ENCODE measurements around the gene SMPDL3A.
A peak's percentile ranks its signal among the peaks of the same experiment; 100 is the strongest.
"Not testable (repeated sequence)": the region's sequence is repeated elsewhere in the genome, so short reads cannot be mapped to it uniquely, and the experiment has no call there.

Gene SMPDL3A, protein sequence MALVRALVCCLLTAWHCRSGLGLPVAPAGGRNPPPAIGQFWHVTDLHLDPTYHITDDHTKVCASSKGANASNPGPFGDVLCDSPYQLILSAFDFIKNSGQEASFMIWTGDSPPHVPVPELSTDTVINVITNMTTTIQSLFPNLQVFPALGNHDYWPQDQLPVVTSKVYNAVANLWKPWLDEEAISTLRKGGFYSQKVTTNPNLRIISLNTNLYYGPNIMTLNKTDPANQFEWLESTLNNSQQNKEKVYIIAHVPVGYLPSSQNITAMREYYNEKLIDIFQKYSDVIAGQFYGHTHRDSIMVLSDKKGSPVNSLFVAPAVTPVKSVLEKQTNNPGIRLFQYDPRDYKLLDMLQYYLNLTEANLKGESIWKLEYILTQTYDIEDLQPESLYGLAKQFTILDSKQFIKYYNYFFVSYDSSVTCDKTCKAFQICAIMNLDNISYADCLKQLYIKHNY

DNA sequence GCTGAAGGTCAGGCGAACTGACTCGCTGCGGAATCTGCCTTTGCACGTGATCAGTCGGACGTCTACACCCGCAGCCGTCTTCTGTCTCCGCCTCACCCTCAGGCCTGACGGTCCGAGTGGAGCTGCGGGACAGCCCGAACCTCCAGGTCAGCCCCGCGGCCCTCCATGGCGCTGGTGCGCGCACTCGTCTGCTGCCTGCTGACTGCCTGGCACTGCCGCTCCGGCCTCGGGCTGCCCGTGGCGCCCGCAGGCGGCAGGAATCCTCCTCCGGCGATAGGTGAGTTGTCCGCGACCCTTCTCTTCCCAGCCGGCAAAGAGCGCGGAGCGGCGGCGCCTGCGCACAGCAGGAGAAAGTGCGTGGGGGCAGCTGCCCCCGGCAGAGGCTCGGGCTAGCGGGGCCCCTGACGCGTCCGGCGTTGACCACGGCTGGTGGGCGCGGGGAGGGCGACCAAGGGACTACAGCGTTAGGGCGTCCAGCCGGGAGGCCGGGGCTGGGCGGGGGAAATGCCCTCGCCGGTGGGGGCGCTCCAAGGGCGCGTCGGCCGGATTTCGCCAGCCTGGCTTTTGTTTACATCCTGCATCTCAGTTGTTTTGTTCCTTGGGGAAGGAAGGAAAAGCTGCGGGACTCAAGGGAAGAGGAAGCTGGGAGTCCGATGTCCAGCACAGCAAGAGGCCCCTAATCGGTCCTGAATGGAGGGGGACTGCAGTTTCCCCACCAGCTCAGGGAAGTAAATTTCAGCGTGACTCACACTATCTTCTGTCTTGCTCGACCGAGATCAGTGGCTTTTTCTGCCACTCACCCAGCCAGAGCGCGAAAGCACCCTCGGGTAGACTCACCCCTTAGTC is at the start of gene SMPDL3A:
Gene SMPDL3A (plus strand): TSS at position 77 of the 846 bp plus-strand sequence. CDS start 89 bp downstream, at position 166.
- peak; percentile 54 for DNase-seq

DNA sequence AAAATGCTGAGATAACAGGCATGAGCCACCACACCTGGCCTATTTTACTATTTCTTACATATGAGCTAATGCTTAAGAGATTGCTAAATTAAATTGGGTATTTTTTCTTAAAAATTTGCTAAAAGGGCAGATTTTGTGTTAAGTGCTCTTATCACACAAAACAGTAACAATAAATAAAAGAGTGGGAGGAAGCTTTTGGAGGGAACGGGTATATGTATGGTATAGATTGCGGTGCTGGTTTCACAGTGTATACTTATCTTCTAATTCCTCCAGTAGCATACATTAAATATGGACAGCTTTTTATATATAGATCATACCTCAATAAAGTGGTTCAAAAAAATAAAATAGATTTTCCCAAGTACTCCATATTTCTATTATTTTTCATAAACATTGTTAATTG is 49.0 kb upstream of the SMPDL3A start:
- no peak for DNase-seq

DNA sequence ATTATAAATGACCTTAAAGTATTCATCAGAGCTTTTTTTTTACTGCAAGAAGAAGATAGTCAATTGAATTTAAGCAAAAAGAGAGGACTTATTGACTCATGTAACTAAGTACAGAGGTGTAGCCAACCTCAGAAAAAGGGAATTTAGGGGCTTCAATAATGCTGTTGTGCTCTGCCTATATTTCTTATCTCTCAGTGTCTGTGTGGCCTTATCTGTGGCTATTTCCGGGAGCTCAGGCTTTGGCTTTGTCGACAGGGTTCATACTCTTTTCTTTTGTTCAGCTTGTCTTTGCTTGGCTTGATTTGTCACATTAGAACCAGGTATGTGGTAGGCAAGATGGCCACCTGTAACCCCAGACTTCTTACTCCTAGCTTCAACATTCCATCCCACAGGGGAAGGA is 48.1 kb upstream of the SMPDL3A start:
- no peak for DNase-seq

DNA sequence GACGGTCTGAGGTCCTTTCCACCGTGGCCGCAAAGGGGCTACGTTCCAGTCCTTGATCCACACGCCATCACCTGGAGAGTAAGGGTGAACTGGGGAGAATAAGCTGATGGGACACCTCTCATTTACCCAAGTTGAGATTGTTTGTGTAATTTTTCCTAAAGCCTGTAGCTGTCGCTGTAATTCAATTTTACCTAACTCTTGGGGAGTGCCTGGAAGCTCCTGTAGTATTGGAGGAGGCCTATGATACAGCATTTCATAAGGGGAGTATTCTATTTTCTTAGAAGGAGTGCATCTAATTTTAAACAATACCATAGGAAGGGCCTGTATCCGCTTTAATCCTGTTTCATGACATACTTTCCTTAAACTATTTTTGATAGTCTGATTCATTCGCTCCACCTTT is 44.8 kb upstream of the SMPDL3A start:
- DNase-seq = not testable (repeated sequence)

DNA sequence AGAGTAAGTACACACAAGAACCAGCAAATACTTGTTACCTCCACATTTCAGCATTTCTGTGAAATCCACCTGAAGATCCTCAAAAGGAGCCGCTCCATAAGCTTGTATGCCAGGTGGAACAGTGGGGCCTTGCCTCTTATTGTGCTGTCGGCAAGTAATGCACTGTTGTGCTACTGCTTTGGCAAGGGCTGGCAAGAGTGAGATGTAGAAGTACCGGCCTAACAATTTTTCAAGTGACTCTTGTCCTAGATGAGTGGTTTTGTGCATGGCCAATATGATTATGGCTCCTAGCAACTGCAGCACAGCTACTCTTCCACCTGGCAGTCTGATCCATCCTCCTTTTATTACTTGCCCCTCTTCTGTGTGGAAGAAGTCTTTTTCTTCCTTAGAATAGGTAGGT is 44.2 kb upstream of the SMPDL3A start:
- DNase-seq = peak; percentile 46

DNA sequence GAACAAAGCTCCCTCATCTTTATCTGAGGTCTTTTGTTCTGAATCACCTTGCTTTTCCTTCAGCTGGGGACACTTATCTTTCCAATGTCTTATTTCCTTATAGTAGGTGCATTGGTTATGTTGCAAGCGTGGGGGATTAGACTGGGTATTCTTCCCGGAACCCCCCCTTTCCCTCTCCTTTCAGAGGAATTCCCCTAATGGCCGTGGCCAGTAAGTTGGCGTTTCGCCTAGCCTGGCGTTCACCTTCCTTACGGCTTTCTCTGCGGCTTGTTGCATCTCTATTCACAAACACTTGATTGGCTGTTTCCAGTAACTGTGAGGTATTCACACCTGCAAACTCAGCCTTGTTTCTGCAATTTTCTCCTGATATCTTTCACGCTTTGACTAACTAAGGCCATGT is 42.4 kb upstream of the SMPDL3A start:
- DNase-seq = no peak

DNA sequence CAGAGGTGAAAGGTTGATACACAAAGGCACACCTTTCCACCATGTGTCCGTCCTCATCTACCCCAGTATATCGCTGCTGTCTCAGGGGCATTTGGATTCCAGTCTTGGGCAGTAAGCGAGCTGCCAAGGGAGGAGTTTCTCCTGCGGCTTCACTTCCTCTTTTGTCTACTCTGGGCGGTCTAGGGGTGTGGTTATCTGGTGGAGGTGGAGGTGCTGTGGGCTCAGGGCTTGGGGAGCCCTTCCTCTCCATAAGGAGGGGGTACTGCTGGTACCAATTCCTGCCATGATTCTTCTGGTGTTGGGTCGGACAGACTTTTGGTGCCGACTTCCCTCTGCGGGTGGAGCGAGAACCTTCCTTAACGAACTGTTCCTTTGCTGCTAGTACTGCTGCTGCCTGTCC is 41.5 kb upstream of the SMPDL3A start:
- DNase-seq = no peak

DNA sequence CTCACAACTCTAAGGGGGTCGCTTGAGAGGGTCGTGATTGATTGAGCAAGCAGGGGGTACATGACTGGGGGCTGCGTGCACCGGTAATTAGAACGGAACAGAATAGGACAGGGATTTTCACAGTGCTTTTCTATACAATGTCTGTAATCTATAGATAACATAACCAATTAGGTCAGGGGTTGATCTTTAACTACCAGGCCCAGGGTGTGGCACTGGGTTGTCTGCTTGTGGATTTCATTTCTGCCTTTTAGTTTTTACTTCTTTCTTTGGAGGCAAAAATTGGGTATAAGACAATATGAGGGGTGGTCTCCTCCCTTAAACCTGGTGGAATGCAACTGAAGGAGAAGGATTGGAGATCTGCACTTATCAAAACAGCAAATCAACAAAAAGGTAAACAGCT is 40.1 kb upstream of the SMPDL3A start:
- DNase-seq = not testable (repeated sequence)

DNA sequence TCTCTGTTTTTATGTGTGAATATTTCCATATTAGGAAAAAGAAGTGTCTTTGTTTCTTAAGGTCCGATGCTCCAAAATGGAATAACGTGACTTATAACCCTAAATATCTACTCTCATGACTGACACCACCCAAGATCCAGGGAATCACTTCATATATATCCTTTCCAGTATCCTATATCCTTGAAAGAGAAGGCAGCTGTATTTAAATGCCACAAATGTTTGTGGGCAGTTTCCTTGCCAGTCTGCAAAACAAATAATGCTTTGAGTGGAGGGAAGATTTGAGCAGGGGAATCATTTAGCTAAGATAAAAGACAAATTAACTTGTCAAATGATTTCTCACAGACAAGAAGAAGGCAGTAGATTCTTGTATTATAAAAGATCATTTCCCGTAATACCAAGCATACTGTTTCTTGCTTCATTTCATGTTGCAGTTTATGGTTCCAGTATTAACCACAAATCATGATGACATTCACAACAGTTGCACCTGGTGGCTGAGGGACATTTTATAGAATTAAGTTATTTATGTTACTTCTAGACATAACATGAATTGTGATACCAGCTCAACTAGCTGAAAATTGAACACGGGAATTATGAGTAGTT is 39.5 kb upstream of the SMPDL3A start:
- no peak for DNase-seq

DNA sequence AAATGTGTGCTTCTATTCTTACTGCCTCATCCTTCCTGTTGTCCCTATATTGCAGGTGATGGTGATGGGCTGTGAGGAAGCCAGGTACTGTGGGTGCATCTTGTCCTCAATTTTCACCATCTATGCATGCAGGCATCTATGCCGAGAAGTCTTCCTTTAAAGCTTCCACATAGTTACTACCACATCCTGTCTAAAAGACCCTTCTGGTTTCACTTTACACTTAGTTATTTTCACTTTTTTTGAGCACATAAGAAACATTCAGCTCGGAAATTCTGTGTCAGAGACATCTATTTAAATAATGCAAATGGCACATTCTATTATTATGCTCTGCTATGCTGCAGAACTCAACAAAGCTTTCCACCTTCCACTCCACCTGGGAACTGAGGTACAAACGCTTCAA is 37.7 kb upstream of the SMPDL3A start:
- no peak for DNase-seq

DNA sequence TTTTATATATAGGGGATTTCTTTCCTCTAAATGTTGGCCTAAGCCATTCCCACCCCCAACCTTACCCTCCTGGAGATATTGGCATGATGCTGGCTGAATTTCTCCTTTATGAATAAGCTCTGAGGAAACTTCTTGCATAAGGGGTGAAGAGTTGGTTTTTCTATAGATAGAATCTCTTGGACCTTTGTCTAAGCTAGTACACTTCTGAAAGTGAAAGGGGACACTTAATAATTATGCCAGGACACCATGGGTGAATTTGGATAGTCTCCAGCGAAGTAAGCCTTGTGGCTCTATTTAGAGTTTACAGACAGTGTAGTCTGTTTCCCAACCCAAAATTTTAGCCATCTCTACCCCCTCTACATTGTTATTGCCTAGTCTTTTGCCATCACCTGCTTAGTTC is 36.6 kb upstream of the SMPDL3A start:
- DNase-seq = no peak

DNA sequence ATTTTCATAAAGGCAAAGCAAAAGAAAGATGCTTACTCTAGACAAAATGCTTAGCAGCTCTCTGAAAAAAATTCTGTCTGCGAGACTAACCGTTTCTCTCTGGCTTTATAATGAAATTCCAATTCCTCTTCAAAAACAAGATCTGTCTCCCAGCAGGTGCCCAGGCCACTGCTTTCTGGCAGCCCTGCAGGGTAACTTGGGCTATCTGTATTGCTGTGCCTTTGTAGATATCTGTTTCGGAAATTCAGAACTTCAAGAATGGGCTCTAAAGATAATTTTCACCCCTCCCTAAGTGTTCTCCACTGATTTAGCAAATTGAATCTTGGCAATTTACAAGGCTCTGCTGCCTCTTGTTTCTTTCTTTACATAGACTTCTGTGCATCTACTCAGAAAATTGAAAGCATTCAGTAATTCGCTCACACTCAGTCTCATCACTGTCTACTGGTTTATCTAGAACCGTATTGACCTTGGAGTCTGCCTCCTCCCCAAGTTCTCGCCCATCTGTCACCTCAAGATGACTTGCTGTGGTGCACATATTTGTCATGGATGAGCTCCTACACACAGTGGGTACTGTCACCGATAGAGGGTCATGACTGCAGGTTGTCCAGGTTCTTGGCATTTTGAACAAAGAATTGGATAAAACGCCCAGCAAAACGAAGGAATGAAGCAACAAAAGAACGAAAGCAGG is 35.9 kb upstream of the SMPDL3A start:
- DNase-seq = peak; percentile 55

DNA sequence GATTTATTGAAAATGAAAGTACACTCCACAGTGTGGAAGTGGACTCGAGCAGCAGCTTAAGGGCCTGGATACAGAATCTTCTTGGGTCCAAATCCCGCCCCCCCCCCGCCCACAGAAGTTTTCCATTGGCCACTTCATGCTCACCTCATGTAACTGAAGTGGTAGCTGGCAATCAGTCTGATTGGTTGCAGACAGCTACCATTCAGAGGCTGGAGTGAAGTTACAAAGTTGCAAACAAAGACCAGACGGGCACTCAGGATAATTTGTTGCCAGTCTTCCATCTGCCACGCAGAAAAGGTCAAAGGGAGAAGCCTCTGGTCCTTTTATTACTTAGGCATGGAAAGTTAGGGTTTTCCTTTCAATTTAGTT is 35.4 kb upstream of the SMPDL3A start:
- DNase-seq = peak; percentile 60

DNA sequence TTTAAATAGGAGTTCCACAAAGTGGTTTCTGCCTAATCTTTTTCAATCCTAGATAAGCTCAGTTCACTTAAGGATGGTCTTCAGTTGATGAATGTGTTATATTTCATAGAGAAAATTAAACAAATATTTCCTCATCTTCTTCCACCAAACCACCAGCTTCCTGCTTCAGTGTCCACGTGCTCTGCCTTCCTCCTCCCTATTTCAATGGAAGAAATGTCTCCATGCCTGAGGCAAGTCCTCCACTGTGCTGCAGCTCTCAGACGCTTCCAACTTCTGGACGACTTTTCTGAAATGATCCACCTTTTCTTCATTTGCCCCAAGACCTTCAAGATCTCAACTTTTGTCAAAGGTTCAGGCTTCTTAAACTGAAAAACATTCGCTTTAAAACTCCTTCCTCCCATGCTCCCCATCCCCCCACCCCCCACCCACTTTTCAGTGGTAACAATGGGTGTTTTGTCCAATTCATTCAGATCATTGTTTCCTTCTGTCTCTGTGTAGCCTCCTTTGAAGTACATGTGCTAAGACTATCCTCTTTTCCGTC is 34.8 kb upstream of the SMPDL3A start:
- DNase-seq = no peak

DNA sequence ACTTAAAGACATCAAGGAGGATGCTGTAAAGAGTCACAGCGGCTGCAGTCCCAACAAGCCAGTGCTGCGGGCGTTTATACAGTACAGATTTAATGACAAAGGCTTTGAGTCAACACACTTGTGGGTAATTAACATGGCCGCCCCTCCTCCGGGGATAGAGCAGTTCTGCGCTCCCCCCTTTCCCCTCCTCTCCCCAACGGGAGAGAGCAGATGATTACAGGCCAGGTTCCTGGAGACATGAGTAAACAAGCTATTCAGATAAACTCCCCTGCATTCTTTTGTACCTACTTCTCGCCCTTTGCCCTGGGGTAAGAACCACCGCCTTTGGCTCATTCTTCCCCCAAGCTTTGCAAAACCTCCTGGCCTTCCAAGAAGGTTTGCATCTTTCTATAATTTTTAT is 33.2 kb upstream of the SMPDL3A start:
- DNase-seq = no peak

DNA sequence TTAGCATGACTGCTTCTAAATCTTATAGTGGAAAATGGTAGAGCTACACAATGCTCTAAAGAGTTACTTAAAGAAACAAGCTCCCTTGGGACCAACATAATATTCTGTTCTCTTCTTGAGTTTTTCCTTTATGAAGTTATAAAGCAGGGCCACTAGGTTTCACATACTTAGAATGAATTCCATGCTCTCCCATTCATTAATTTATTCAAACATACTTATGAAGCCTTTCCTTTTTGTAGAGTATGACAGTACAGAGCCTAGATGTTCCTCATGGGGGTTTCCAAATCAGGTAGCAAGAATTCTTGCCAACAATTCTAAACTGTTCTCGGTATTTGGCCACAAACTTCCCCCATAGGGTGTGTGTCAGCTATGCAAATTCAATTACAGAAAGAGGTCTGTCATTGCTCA is 30.1 kb upstream of the SMPDL3A start:
- no peak for DNase-seq

DNA sequence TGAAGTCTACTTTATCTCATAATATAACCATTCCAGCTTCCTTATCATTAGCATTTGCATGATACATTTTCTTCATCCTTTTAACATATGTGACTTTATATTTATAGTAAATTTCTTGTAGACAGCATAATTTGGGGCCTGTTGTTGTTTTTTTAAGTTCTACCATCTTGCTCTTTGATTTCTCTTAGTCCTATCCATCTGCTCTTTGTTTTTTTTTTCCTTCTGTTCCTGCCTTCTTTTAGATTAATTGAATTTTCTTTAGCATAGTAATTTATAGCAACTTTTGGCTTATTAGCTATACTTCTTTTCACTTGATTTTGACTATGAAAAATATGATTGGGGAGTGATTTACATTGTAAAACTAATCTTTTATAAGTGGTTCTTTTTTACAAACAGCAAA is 28.7 kb upstream of the SMPDL3A start:
- DNase-seq = no peak

DNA sequence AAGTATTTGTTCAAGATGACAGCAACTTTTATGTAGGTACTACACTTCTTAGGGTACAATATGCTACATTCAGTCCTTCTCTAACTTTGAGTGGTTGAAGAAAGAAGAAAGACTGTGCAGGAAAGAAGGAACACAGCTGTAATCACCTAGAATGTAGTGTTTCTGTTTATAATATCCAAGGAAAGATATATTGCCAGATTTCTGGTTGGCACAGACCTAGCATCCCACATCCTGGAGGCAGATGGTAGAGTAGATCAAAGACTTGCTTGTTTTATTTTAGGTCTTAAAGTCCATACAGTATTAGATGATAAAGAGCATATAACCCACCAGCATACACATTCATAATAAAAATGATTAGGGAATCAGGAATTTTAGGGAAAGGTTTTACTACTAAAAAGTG is 22.8 kb upstream of the SMPDL3A start:
- no peak for DNase-seq

DNA sequence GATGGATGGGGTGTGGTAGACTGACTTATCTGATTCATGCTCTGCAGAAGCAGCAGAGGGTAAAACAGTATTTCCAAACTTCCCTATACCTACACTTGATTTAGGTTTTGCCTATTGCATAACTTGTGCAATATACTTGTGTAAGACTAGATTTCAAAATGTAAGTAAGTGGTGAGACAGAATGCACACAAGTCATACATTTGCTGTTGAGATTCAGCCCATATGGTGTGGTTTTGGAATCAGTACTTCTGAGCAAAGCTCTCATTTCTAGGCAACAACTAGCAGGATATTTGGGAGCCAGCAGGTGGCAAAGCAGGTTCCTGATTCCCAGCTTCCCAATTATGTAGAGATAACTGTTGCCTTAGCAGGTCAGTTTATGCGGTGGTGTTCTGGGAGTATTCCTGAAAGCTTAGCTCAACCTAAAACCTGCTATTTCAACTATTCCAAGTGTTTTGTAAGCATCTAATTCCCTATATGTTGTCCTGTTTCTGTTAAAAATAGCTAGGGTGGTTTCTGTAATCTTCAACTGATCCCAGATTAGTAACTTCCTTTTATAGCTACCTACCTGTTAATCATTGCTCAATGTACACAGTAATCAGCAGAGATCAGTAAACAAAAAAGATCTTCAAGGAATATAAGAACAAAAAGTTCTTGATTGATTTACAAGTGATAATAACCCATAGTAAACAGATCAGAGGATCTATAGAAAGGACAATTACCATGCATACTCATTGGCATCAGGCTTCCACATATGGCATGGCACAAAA is 18.0 kb upstream of the SMPDL3A start:
- DNase-seq = peak; percentile 52

DNA sequence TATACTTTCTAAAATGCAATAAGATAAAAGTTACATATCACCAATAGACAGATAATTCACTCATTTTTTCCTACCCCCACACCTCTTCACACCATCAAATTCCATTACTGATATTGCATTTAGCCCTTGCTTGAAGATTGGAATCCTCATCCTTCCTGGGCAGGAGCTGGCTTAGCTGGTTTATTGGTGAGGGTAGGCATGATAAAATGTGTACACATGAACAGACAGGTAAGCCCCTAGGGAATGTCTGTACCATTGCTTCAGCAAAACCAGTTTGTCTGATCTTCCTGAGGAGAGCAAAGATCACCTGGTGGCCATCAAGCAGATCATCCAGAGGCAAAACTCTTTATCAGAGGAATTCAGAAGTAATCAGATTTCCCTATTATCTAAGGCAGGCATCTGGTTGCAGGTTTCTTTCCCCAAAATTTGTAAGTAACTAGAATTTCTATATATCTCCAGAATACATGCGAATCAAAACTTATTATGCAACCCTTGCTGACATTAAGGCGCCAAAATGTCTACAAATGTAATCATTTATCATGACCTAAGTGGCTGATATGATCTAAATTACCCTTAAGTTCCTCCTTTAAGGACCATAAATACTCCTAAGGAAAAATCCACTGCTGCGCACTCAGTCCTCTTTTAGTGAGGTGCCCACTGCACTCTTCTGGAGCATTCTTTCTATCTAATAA is 16.2 kb upstream of the SMPDL3A start:
- DNase-seq = no peak

DNA sequence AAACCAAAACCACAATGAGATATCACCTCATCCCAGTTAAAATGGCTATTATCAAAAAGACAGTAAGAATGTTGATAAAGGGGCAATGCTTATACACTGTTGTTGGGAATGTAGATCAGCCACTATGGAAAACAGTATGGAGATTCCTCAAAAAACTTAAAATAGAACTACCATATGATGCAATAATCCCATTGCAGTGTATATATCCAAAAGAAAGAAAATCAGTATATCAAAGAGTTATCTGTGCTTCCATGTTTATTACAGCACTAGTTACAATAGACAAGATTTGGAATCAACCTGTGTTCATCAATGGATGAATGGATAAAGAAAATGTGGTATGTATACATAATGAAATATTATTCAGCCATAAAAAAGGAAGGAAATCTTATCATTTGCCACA is 13.1 kb upstream of the SMPDL3A start:
- no peak for DNase-seq

Data from NCI-H524 treated with DMSO at 0.1 percent for 48 hours (cell line).